Hepatic stellate cell (primary cell): Measurements from ENCODE around the gene POU2F3.
A peak's percentile ranks its signal among the peaks of the same experiment; 100 is the strongest.

Experiments used
- DNase-seq: peaks from one replicate; pipeline ENCODE4 v3.0.0; 2011; ENCODE audit warnings: low spot score

Gene POU2F3

DNA sequence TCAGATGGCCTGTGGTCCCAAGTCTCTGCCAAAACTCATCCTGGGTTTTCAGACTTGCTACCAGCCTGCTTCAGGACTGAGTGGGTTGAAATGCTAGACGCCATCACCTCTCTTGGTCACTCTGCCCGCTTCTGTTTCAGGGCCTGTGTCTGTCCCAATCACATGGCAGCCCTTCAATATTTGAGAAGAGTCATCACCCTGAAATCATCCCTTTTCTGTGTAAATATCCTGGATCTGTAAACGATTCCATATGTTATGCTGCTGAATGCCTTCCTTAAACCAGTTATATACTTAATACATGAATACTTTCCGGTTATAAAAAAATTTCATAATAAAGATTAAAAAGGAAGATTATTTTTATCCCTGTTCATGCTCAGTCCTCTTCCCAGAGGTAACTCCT lies 45.3 kb downstream of the POU2F3 start:
- DNase-seq: no peak

DNA sequence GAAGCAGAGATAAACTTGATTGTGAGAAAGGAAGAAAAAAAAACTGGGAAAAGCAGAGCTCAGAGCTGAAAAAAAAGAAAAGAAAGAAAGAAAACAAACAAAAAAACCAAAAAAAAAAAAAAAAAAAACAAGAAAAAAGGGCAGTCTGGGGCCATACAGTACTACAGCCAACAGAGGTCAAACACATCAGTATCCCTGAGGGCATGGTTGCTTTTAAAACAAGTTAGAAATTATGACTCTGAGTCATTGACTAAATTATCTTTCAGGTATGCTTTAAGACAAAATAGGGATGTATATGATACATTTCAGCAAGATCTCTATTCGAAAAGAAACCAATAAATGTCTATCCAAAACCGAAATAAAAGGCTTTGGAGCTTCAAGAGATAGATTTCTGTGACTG lies 48.1 kb downstream of the POU2F3 start:
- no peak for DNase-seq

DNA sequence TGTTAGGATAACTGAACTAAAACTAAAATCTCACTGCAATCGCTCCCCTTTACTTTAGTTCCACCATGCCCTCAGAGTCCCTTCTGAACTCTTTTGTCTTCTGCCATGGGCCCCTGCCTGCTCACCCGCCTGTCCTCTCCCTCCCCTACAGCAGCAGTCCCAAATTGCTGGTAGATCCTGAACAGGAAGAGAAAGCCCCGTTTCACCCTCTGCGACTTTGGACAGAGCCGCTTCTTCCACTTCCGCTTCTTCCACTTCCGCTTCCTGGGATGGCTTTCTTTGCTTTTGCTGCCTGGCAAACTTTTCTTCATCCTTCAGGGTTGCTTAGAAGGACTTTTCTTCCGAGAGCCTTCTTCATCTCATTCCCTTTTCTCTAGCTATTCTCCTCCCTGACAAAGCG lies 49.5 kb downstream of the POU2F3 start:
- DNase-seq: no peak

DNA sequence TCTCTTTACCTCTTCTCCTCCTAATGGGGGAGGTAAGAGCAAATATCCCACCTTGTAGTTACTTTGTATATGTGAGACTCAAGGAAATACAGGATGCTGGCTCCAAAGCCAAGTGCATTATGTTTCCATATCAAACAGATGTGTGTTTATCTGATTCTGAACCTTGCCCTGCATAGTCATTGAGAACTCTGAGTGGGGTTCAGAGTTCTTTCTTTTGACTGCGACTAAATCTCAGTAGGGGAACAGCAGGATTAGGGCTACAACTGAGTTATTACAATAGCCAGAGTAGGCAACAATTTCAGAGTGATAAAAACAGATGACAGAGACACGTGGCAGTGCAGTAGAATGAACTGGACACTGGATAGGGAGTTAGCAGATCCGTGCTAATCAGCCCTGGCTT lies 51.0 kb downstream of the POU2F3 start:
- DNase-seq: no peak

DNA sequence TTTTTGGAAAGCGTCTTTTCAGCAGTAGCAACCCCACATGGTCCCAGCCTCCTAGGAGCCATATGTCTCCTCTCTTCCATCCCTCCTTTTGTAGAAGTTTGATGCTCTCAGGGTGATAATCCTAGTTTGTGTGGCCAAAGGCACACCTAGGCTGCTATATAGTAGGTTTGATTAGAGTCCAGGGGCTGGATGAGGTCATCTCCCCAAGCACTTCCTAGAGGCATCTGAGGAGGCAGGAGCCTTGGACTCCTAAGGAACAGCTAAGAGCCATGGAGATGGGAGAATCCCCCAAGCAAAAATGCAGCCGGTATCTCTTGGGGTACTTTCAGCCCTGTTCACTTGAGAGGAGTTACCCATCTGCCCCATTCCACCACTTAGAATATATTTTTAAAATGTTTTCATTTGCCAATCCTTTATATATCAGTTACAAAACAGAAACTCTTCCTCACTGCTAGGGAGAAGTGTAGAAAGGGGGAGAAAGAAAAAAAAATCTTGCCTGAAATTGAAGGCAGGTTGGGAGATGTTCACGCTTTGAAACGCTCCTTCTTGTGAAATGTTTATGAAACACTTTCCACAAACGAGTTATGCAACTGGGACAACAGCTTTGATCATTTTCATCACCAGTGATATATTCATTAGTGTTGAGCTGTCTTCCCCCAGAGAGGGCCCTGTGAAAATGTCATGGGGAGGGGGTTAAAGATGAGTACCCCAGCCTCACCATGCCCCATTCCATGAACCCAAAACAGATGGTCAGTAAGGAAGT lies 53.3 kb downstream of the POU2F3 start:
- DNase-seq: no peak

DNA sequence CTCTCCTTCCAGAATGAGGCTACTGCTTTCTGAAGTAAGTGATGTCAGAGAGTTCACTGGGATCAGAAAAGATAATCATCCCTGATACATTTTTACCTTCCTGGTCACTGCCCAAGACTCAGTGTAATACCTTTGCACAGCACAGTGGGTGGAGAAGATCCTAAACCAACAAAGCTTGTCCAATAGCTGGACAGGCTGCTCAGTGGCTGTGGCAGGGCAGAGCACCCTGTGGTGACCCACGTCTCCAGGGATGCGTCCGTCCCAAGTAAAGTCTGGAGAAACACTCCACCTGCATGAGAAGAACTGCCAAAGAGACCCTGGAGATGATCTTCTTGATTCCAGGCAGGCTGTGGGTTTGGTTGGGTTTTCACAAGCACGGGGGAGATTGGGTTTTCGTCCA lies 54.2 kb downstream of the POU2F3 start:
- no peak for DNase-seq

DNA sequence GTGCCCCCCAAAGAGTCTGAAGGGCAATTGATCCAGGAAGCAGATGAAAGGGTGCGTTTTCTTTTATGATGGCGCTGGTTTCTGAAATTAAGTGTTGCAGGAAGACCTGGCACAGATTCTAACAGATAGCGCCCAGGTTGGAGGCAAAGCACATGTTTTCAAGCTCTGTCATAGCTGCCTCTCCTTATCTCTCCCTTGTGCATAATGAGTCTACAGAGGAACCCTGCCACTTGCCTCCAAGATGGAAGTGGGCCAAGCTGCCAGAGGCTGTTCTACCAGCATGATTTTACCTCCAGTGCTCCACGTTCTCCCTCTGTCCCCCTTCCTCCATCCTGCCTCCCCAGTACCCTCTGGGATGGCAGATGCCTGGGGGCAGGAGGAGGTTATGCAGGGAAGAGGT lies 55.2 kb downstream of the POU2F3 start:
- no peak for DNase-seq

DNA sequence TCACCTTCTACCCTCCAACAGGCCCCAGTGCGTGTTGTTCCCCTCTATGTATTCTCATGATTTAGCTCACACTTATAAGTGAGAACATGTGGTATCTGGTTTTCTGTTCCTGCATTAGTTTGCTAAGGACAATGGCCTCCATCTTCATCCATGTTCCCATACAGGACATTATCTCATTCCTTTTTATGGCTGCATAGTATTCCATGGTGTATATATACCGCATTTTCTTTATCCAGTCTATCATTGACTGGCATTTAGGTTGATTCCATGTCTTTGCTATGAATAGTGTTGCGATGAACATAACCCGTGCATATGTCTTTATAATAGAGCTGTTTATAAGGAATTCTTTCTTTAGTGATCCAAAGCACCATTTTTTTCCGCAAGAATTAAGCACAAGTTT lies 56.6 kb downstream of the POU2F3 start:
- DNase-seq: no peak

DNA sequence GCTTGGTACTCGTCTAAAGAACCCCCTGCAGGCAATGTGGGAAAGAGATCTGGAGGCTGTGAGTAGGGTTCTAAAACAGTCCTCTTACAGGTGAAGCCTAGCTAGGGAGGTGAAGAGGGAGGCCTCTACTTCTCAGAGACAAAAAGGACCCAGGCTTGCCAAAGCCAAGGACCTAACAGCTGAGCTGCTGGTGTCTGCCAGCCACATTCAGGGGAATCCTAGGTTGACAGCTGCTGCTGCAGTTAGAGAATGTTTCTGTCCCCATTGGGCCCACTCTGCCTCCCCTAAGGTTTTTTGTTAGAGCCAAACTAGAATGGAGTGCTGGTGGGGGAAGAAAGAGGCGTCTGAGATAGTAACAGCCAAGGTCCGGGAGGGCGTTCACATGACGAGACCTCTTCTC lies 58.5 kb downstream of the POU2F3 start:
- no peak for DNase-seq

DNA sequence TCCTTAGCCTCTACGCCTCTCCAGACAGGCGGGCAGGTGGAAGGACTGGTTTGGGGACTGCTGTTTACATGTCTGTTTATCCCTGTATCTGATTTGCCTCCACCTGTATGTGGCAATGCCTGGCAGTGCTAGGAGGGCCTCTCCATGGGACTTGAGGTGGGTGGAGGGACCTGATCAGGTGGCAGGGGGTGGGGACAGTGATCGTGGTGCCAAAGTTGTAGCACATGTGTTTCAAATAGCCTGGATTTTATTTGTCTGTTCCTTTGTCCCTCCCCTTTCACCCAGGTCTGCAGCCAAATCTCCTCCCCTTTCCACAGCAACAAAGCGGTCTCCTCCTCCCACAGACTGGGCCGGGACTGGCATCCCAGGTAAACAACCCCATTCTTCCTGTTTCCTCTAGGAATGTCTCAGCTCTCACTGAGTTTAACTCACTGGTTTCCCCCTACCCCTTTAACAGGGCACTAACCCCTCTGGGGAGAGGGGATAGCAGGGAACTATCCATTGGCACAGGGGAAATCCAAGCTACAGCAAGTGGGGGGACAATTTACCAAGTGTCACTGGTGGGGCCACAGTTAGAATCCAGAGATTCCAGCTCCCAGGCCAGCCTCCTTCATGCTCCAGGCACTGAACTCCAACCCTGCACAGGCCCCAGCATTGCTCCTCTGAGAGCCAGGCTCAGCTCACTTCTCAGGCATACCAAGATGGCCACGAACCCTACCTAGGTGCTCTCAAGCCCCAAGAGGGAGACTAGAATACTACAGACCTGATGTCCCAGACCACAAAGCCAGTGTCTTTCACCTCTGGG lies 62.3 kb downstream of the POU2F3 start:
- DNase-seq: no peak

DNA sequence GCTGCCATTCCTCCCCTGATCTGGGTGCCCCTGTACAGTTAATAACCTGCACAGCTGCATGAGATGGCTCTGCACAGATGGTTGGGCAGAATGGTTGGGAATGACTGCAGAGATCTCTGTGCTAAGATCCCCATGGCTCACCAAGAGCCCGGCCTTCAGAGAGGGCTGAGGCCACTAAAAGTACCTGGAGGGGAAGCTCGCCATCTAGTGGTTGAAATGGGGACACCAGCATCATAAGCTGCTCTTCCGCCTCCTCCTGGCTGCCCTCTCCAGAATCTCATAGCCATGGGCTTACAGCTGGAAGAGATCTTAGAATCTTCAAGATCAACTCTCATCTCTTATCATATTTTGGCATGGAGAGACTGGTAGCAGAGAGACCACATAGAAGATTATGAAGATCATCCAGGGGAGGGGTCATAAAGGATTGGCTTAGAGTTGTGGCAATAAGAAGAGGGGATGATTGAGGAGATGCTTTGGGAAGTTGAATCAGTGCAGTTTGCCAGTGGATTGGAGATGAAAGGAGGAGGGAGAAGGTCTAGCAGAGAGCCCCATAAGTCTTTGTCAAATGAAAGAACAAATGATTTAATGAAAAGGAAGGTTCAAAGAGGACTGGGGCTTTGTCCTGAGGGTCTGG lies 63.2 kb downstream of the POU2F3 start:
- peak; percentile 64 for DNase-seq

DNA sequence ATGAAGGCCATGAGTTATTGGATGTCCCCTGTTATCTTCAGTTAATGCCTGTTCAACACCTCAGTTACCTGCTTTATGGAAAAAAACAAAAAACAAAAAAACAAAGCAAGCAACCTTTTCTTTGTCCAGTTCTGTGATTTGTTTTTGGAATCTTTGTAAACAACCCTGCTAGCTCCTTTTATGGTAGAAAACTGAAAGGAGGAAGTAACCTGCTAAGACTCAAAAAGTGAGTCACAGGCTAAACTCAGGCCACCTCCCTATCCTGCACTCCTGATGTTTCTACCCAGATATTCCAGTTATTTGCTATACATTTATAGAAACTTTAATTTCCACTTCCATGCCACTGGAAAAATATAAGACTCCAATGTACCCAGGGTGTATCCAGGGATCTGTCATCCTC lies 64.6 kb downstream of the POU2F3 start:
- DNase-seq: peak; percentile 31

DNA sequence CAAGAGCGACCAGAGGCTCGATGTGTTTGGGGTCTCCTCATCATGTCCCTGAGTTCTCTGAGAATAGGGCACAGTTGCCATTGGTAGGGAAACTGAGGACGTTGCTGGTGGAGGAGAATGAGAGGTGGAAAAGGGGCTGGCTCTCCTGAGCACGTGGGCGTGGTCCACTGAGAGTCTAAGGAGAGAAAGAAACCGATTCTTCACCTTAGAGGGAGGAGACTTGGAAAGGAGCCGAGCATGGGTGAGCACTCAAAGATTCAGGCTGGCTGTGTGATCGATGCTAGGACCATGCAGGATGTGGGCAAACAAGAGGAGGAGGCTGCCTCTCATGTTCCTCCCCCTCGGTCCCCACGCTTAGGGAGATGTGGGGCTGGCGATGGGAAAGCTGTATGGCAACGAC lies 65.3 kb downstream of the POU2F3 start:
- DNase-seq: no peak

DNA sequence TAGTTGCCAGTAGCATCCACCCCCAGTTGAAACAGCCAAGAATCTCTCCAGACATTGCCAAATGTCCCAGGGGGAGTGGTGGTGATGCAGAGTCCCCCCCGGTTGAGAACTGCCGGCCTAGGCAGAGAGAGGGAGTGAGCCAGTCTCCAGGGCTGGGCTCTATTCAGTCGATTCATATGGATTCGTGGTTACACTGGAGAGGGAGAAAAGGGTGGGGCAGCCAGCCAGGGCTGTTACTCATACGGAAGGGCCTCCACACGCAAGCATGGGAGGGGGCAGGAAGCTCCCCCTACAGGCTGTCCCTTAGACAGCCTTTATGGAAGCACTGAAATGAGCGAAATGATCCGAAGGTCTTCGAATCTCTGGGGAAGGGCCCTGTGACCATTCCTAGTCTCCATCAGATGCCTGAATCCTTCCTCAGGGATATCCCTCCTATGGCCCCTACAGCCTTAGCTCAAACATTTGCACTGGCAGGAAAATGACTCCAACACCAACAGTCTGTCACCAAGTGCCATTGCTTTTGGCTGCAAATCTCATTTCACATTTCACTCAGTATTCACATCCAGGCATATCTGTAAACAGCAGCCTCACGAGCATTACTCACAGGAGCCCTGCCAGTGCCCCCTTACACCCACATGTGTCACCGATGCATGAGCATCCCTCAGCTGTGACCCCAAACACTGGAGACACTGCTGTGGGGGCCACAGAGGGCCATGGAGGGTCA lies 66.7 kb downstream of the POU2F3 start:
- DNase-seq: peak; percentile 87

DNA sequence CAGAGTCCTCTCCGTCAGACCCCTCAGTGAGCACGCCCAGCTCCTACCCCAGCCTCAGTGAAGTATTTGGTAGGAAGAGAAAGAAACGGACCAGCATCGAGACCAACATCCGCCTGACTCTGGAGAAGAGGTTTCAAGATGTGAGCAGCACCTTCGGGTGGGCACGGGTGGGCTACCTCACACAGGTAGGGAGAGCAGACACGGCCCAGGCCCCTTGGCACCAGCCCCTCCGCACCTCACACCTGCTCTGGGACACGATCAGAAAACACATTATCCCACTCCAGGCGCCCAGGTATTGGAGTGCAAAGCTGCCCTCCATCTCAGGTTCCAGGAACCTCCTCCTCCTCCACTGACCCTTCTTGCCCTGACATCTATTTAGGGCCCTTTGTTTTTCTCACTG lies 67.5 kb downstream of the POU2F3 start:
- DNase-seq: no peak

DNA sequence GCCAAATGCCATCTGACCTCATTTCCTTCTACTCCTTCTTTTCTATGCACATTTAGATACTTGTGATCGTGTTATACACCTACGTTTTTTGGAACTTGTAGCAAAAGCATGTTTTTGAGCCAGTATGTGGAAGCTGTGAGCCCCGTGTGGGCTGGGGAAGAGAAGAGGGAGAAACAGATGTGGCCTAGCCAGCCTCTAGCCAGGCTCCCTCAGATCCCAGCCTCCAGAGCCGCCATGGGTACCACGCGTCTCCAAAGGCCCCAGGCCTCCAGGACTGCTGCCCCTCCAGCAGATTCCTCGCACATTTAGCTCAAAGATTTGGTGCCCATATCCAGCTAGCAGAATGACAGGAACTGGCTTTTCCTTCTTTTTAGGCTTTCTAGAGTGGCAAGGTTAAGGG lies 68.1 kb downstream of the POU2F3 start:
- DNase-seq: no peak

DNA sequence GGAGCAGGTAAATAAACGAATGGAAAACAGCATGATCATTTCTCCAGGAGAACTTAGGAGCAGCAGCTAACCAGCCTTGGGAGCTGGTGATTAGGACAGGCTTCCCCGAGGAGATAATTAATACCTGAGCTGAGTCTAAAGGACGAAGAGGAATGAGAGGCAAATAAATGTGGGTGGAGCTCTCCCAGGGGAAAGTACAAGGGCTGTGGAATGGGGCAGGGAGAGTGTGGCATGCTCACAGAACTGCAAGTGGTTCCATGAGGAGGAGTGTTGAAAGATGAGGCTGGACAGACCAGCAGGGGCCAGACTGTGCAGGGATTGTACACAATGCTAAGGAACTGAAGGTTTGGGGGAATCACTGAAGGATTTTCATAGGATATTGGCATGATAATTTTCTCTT lies 70.9 kb downstream of the POU2F3 start:
- no peak for DNase-seq

DNA sequence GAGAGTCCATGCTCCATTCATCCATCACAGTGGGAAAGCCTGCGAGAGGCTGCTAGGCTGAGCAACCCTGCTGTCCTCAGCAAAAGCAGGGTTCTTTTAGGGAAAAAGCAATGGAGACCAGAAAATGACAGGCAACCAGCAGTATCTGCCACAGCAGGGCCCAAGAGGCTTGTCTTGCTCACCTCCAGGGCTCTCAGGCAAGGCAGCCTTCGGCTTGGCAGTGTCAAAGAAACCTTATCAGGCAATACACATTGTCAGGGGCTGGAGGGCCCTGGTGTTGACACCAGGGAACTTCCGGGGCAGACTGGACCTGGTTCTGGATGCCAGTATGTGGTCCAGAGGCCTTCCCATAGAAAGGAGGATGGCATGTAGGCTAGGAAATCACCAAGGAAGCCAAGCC lies 74.9 kb downstream of the POU2F3 start:
- DNase-seq: no peak

DNA sequence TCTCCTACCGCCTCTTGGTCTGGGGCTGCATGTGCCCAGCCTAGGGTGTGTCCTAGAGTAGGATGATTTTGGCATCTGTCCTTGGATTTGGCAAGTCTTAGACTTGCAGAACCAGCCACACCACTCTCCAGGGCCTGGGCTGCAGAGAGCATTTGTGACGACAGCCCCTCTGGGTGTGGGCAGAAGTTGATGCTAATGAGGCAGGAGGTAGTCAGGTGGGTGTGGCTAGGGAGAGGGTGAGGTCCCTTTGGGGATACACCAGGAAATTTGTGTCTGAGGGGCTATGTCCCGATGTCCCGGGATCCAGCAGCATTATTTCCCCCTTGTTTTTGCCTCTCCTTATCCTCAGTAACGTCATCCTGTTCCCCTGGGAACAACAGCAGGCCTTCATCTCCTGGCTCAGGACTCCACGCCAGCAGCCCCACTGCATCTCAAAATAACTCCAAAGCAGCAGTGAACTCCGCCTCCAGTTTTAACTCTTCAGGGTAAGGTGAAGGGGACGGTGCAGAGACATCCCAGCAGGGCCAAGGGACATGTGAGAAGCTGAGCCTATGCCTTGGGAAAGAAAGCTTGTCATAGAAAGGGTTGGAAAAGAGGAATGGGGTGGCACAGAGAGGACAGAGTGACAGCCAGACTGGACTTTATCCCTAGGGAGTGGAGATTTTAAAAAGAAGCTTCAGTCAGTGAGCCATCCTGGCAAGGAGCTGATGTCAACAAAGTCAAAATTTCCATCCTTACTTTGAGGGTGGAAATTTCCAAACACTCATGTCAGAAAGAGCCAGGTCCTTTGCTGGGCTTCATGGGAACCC lies 77.1 kb downstream of the POU2F3 start:
- DNase-seq: peak; percentile 66

DNA sequence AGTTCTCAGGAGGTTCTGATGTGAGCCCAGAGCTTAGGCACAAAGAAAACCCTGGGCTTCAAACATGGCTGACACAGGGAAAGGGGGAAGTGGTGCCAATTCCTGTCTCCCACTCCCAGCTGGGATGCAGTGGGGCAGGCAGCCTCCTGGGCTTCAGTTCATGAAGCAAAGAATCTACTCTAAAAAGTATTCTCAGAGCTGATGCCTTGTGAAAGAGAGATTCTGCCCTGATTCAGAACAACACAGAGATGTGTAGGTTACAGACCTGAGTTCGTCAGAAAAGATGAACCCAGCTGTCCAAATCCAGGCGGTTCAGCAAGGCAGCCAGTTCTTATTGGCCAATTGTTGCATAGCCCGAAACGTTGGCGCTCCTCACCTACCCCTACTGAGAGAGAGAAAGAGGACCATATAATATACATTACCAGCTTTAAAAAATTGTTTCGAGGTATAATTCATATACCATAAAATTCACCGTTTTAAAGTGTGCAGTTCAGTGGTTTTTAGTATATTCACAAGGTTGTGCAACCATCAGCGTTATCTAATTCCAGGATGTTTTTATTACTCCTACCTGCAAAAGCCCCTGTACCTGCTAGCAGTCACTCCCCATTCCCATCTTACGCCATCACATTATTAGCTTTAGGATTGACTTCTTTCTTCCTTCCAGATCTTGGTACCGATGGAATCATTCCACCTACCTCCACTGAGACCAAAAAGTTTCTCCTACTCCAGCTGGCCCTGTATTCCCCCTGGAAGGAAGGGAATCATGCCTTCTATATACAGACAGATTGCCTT lies 77.9 kb downstream of the POU2F3 start:
- DNase-seq: no peak

DNA sequence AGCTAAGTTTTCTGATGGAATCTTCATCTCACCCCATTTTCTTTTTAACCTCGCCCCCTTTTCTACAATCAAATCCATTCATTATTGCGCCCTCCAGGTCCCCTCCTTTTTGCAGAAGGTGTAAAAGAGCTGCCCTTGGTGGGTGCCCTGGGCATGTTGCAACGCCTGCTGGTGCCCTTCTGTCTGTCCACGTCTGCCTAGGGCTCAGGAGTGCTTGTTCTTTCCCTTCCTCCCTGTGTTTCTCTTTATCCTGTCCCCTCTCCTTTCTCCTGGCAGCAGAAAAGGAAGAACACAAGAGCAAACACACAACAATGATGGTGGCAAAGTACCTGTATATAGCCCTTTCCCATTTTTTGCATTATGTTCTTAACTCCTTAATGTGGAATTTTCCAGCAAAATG lies 79.0 kb downstream of the POU2F3 start:
- no peak for DNase-seq
